Activated T-helper 1 cell treated with anti-CD3 and anti-CD28 coated beads, Interleukin-2, amount 50 U/mL, for 16 hours (primary cell): ENCODE data around the gene ZNF146.
"Not testable (repeated sequence)": the region's sequence is repeated elsewhere in the genome, so short reads cannot be mapped to it uniquely, and the experiment has no call there.

ENCODE experiments used
- DNase-seq, 2 donors: peaks; one replicate each; pipeline ENCODE4 v3.0.0-alpha.2; 2020; ENCODE audit warnings: low read depth in 1 of 2, low spot score in 1 of 2

The ZNF146 gene

GRCh38 chr19:36269295-36269694 lies 54.4 kb downstream of the ZNF146 start:
- not testable (repeated sequence) for DNase-seq
